IPS DF 6.9 (cell line): Measurements from ENCODE around the gene MOBP.
"Not testable (repeated sequence)": the region's sequence is repeated elsewhere in the genome, so short reads cannot be mapped to it uniquely, and the experiment has no call there.

Experiments
- DNase-seq: peaks from one replicate; pipeline ENCODE4 v3.0.0-alpha.2; 2013; ENCODE audit warnings: low read depth, low spot score
- H3K27ac ChIP-seq: one replicate; pipeline ENCODE4 v1.5.1; 2013; ENCODE audit warnings: low read length, control low read depth
- H3K27me3 ChIP-seq: 2 replicates; pipeline ENCODE4 v1.6.1; 2013; ENCODE audit warnings: mild to moderate bottlenecking, low read length; ENCODE audit not compliant: control insufficient read depth, insufficient read depth
- H3K36me3 ChIP-seq: 2 replicates; pipeline ENCODE4 v1.6.1; 2013; ENCODE audit warnings: low read length; ENCODE audit not compliant: control insufficient read depth, insufficient read depth
- H3K4me1 ChIP-seq: 2 replicates; pipeline ENCODE4 v1.6.1; 2013; ENCODE audit warnings: low read length; ENCODE audit not compliant: control insufficient read depth, insufficient read depth
- H3K4me3 ChIP-seq: 2 replicates; pipeline ENCODE4 v1.5.1; 2013; ENCODE audit warnings: mild to moderate bottlenecking, low read length
- H3K9me3 ChIP-seq: 2 replicates; pipeline ENCODE4 v1.6.1; 2013; ENCODE audit warnings: low read length, inconsistent platforms; ENCODE audit not compliant: control insufficient read depth, insufficient read depth
- WGBS: extraction: QIAGEN DNeasy Blood & Tissue Kit; methylation state at CpG from one replicate; pipeline ENCODE4 v1.1.7; 2013; ENCODE audit warnings: mixed read lengths, missing lambda C conversion rate; ENCODE audit not compliant: insufficient read length, insufficient coverage; 5-methylcytosine and 5-hydroxymethylcytosine counted together

The MOBP gene

DNA sequence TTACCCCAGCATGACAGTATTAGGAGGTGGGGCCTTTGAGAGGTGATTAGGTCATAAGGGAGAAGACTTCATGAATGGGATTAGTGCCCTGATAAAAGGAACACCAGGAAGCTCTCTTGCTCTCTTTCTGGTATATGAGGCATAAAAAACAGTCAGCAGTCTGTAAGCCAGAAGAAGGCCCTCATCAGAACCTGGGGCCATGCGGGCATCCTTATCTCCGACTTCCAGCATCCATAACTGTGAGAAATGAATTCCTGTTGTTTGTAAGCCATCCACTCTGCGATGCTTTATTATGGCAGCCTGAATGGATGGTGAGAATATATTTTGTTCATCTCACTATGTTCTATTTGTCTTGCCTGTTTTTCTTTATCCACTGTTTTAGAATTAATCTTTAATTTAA is 17.7 kb upstream of the MOBP start:
- WGBS, result no CpG with 5 or more reads among the region's 3 CpGs
- no peak overlapping the region for H3K4me3 ChIP-seq

DNA sequence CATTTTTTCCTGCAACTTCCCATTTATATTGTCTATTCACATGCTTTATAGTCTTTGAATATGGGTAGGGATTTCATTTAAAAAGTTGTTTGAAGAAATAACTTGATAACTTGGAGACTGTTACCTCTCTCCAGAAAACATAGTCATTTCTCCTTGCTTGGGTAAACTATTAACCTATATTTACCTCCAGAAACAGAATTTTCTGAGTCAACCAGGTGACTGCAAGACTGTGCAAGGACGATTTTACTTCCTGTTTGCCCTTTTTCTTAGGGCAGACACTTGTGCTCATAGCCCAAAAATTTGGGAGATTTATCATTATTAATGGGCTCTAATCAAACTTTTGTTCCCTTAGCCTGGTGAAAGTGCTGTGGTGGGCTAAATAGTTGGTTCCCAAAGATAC is 14.3 kb upstream of the MOBP start:
- no peak overlapping the region for H3K27ac ChIP-seq
- no peaks in the 10 kb centered on the region for H3K4me1 ChIP-seq
- H3K36me3 ChIP-seq, result no peaks in the 10 kb centered on the region
- H3K27me3 ChIP-seq, result no peaks in the 10 kb centered on the region
- H3K9me3 ChIP-seq, result no peaks in the 10 kb centered on the region
- DNase-seq, result no peak
- no CpG with 5 or more reads among the region's 1 CpG for WGBS
- no peak overlapping the region for H3K4me3 ChIP-seq

More for the DNA sequence above, 17.7 kb upstream of the MOBP start:
- no peak for DNase-seq
- Histone ChIP-seq H3K9me3 (no peaks in the 10 kb centered on the region), H3K27me3 (no peaks in the 10 kb centered on the region), H3K27ac (no peak overlapping the region), H3K4me1 (no peaks in the 10 kb centered on the region), H3K36me3 (no peaks in the 10 kb centered on the region)

DNA sequence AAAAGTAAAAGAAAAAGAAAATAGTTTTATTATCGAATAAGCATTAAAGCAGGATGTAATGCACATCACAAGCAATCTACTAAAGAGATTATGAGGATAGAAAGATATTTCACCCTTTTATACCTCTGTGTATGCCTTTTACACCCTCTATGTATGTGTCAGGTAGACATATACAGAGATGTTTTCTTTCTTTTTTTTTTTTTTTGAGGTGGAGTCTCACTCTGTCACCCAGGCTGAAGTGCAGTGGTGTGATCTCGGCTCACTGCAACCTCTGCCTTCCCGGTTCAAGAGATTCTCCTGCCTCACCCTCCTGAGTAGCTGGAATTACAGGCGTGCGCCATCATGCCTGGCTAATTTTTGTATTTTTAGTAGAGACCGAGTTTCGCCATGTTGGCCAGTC is 13.6 kb upstream of the MOBP start:
- WGBS, result no CpG with 5 or more reads among the region's 7 CpGs
- H3K4me3 ChIP-seq, result not testable (repeated sequence)

DNA sequence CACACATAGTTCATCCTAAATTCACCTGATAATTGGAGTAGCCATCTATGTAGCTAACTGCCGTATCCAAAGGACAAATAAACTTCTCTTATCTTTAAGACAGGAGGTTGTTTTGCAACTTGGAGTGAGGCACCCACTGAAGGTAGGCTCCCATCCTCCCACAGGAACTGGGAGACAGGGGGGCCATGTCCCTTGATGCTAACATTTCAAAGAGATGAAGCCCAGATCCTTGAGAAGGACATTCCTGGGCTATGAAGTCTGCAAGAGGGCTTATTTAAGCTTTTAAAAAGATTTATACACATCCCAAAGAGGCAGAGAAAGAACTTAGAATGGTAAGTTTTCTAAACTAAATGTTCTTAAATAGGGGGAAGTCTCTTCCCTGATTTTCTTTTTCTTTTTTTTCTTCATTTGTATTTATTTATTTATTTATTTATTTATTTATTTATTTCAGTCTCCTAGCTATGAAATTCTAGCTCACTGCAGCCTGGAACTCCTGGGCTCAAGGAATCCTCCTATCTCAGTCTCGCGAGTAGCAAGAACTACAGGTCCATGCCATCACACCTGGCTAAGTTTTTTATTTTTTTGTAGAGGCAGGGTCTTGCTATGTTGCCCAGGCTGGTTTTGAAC is 12.8 kb upstream of the MOBP start:
- no CpG with 5 or more reads among the region's 3 CpGs for WGBS
- DNase-seq, result no peak
- H3K36me3 ChIP-seq, result no peaks in the 10 kb centered on the region
- H3K4me3 ChIP-seq, result no peak overlapping the region
- H3K9me3 ChIP-seq, result no peaks in the 10 kb centered on the region
- H3K27ac ChIP-seq, result no peak overlapping the region
- no peaks in the 10 kb centered on the region for H3K27me3 ChIP-seq
- no peaks in the 10 kb centered on the region for H3K4me1 ChIP-seq

More for the DNA sequence above, 13.6 kb upstream of the MOBP start:
- H3K4me1 ChIP-seq, DNase-seq, H3K27me3 ChIP-seq, H3K9me3 ChIP-seq, H3K36me3 ChIP-seq, H3K27ac ChIP-seq: not testable (repeated sequence)

DNA sequence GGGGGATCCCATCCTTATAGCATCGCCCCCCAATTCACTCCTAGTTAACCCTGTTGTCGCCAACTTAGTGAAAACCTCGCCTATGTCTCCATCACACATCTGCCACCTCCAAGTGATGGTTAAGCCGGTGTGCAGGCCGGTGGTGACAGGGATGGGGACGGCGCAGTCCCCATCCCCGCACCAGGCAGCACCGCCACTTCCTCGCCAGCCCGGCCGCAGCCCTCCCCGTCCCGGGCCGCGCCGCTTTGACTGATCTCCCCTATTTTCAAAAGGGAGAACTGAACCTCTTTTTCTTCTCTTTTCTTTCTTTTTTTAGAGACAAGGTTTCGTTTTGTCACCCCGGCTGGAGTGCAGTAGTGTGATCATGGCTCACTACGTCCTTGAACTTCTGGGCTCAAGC is 11.3 kb upstream of the MOBP start:
- no CpG with 5 or more reads among the region's 20 CpGs for WGBS
- H3K36me3 ChIP-seq, result no peaks in the 10 kb centered on the region
- H3K9me3 ChIP-seq, result no peaks in the 10 kb centered on the region
- H3K4me1 ChIP-seq, result no peaks in the 10 kb centered on the region
- no peaks in the 10 kb centered on the region for H3K27me3 ChIP-seq
- H3K4me3 ChIP-seq, result no peak overlapping the region
- DNase-seq, result no peak
- no peak overlapping the region for H3K27ac ChIP-seq

DNA sequence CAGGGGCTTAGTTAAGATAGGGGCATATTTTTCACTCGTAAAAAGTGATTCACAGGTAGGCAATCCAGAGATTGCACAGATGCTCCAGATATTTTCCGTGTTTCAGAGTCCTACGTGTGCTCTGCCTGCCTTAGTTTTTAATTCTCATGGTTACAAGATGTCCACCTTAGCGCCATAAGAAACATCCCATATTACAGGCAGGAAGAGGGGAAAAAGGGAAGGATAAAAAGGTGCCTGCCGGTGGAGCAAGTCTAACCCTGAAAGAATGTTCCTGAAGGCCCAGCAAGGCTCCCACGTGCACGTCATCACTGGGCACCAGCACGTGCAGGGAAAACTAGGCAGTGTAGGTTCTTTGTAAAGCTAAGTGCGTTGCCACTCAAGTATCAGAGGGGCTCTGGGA is 10.1 kb upstream of the MOBP start:
- H3K27ac ChIP-seq, result no peak overlapping the region
- no peak overlapping the region for H3K4me3 ChIP-seq
- no peaks in the 10 kb centered on the region for H3K27me3 ChIP-seq
- no peak for DNase-seq
- no peaks in the 10 kb centered on the region for H3K4me1 ChIP-seq
- no CpG with 5 or more reads among the region's 9 CpGs for whole genome bisulfite sequencing
- no peaks in the 10 kb centered on the region for H3K9me3 ChIP-seq
- H3K36me3 ChIP-seq, result no peaks in the 10 kb centered on the region

DNA sequence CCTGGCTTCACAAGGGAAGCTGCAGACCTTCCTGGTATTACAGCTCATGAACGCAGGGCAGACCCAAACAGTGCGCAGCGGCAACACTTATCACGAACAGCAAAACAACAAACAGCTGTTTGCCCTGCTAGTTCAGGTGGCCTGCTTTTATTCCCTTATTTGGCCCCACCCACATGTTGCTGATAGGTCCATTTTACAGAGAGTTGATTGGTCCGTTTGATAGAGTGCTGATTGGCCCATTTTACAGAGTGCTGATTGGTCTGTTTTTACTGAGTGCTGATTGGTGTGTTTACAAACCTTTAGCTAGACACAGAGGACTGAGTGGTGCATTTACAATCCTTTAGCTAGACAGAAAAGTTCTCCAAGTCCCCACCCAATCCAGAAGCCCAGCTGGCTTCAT is 8.9 kb upstream of the MOBP start:
- H3K4me1 ChIP-seq, H3K4me3 ChIP-seq, H3K36me3 ChIP-seq, DNase-seq, H3K27ac ChIP-seq, H3K9me3 ChIP-seq, H3K27me3 ChIP-seq: not testable (repeated sequence)
- no CpG with 5 or more reads among the region's 5 CpGs for WGBS

DNA sequence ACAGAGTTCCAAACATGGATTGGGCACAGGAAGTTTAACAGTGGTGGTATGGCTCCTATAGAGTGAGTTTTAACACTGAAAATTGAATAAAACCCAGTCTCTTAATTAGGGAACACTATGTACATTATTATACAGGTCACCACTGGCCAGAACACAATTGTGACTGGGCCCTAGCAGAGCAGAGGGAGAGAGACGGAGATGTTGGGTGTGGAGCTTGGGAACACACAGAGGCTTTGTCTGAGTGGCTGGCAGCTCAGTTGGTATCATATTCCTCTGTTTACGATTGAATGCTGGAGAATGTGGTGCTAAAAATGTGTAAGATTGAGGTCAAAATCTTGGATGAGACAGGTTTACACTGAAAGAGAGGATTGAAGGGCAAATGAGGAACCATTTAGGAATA is 6.8 kb upstream of the MOBP start:
- no peak overlapping the region for H3K27ac ChIP-seq
- no peaks in the 10 kb centered on the region for H3K36me3 ChIP-seq
- H3K27me3 ChIP-seq, result no peaks in the 10 kb centered on the region
- no peak overlapping the region for H3K4me3 ChIP-seq
- no peaks in the 10 kb centered on the region for H3K9me3 ChIP-seq
- no peaks in the 10 kb centered on the region for H3K4me1 ChIP-seq
- no CpG with 5 or more reads among the region's 2 CpGs for WGBS
- no peak for DNase-seq

DNA sequence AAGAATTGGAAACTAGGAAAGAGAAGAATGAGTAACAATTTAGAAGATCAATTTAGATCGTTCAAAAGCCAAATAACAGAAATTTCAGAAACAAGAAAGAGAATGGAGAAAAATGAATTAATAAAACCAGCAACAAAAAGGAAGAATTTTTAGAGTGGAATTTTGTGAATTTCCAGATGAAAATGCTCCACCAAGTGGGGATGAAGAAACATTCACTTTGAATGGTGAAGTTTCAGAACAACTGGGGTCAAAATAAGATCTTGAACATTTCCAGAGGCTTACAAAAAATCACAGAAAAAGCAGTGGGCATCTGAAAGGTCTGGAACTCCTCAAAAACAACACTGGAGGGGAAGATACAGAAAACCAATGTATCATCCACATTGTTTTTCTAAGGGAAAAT is 4.2 kb upstream of the MOBP start:
- no peak for DNase-seq
- WGBS, result no CpG with 5 or more reads among the region's 1 CpG
- no peaks in the 10 kb centered on the region for H3K4me1 ChIP-seq

DNA sequence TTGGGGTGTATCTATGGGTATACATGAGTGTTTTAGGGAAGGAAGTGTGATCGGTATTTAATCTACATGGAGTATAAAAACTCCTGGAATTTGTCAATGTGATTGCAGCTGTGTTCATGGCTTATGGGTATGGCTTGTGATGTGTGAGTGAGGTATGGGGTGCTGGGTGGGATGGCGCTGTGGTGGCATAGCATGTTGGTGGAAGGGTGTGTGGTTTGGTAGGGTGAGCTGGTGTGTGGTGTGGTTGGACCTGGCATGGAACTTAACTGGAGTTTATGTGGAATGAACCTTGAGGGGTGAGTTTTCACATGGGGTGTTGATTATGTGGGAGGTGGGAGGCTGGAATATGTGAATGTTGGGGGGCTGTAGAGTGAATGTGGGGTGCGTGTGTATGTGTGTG is 492 bp upstream of the MOBP start:
- no peak overlapping the region for H3K4me3 ChIP-seq
- no peak overlapping the region for H3K27ac ChIP-seq
- WGBS, result 100% methylated on average over 3 of the region's 3 CpGs
- no peaks in the 10 kb centered on the region for H3K9me3 ChIP-seq
- H3K36me3 ChIP-seq, result no peaks in the 10 kb centered on the region
- H3K27me3 ChIP-seq, result no peaks in the 10 kb centered on the region
- DNase-seq, result no peak
- H3K4me1 ChIP-seq, result no peaks in the 10 kb centered on the region

More for the DNA sequence above, 4.2 kb upstream of the MOBP start:
- no peak overlapping the region for H3K4me3 ChIP-seq
- H3K27ac ChIP-seq, result no peak overlapping the region
- H3K27me3 ChIP-seq, result no peaks in the 10 kb centered on the region
- H3K9me3 ChIP-seq, result no peaks in the 10 kb centered on the region
- no peaks in the 10 kb centered on the region for H3K36me3 ChIP-seq

DNA sequence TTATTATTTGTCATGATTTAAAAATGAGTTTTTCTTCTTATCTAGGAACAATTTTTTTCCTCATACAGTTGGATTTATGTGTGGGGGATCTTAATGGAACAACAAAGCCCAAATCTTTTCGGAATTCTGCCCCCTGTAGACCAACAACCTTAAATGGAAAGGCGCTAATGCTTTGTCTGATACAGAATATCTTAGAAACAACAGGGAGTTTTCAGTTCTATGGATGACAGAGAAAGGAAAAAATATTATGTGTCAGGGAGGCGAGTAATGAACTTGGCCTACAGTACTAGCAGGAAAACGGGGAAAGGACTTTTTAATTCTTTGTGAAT is 592 bp downstream of the MOBP start:
- no peak for DNase-seq
- Histone ChIP-seq H3K27ac (no peak overlapping the region), H3K9me3 (no peaks in the 10 kb centered on the region), H3K4me1 (peaks cover under 1% of the 10 kb centered on the region; the same call in 1 of the 2 replicates), H3K36me3 (no peaks in the 10 kb centered on the region), H3K4me3 (no peak overlapping the region), H3K27me3 (no peaks in the 10 kb centered on the region)
- no CpG with 5 or more reads among the region's 4 CpGs for WGBS
